ENCODE results near the gene ZNF341.

Gene ZNF341

GRCh38 chr20:33827109-33827508 is 95.3 kb downstream of the ZNF341 start:
- DNase-seq: no peak

- no peak for DNase-seq
These were observed 96.0 kb downstream of the ZNF341 start for GRCh38 chr20:33827634-33828325.

- DNase-seq: no peak
These were observed 96.6 kb downstream of the ZNF341 start for GRCh38 chr20:33828326-33828844.

GRCh38 chr20:33828967-33829560 is 97.3 kb downstream of the ZNF341 start:
- DNase-seq: no peak

GRCh38 chr20:33829636-33830035 is 97.8 kb downstream of the ZNF341 start:
- DNase-seq: no peak

GRCh38 chr20:33830371-33830770 is 98.6 kb downstream of the ZNF341 start:
- no peak for DNase-seq

- no peak for DNase-seq
These were observed 100.5 kb downstream of the ZNF341 start for GRCh38 chr20:33832103-33832804.

- no peak for DNase-seq
These were observed 101.5 kb downstream of the ZNF341 start for GRCh38 chr20:33833333-33833732.

GRCh38 chr20:33835615-33836172 is 103.9 kb downstream of the ZNF341 start:
- no peak for DNase-seq

- DNase-seq: no peak
These were observed 104.5 kb downstream of the ZNF341 start for GRCh38 chr20:33836277-33836676.

- DNase-seq: no peak
These were observed 105.5 kb downstream of the ZNF341 start for GRCh38 chr20:33837096-33837830.

GRCh38 chr20:33838035-33838864 is 106.5 kb downstream of the ZNF341 start:
- no peak for DNase-seq

GRCh38 chr20:33839591-33839990 is 107.8 kb downstream of the ZNF341 start:
- peak; percentile 20 for DNase-seq

- no peak for DNase-seq
These were observed 108.4 kb downstream of the ZNF341 start for GRCh38 chr20:33840160-33840559.

GRCh38 chr20:33840759-33841435 is 109.1 kb downstream of the ZNF341 start:
- no peak for DNase-seq

- no peak for DNase-seq
These were observed 109.6 kb downstream of the ZNF341 start for GRCh38 chr20:33841436-33841799.

All from NCI-H226 (cell line).